NCI-H2081 (cell line): ENCODE measurements around the gene TP53RK.

Source experiments
- DNase-seq, 2 experiments: peaks; one replicate each; lab custom pipeline; 2025; lab: John Stamatoyannopoulos, UW

TP53RK gene

DNA sequence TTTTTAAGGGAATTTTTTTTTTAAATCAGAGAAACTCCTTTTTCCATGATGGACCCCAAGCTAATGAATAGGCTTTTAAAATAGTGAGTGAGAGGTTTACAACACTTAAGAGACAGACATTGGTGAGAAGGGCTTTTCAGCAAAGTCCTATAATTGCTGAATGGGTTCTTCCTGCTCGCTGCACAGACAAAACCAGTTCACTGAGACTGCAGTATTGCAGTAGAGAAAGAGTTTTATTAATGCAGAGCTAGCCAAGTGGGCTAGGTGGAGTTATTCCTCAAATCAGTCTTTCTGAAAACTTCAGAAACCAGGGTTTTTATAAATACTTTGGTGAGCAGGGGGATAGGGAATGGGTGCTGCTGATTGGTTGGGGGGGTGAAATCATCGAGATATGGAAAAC is 17.0 kb upstream of the TP53RK start:
- no peak for DNase-seq

DNA sequence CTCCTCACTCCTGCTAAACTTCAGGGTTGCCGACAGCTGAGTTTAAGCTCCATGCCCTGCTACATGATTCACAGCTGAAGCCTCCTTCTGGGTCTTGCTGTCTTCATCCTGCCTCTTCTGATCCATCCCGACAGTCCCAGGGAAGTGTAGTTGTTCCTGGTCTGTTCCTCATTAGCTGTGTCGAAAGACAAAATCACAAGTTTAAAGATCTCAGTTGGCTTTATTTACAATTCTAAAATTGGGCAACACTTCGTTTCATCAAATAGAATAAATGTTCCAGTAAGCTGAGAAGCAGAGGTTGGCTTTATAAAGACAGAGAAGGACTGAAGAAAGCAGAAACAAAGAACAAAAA is 16.1 kb upstream of the TP53RK start:
- no peak for DNase-seq

DNA sequence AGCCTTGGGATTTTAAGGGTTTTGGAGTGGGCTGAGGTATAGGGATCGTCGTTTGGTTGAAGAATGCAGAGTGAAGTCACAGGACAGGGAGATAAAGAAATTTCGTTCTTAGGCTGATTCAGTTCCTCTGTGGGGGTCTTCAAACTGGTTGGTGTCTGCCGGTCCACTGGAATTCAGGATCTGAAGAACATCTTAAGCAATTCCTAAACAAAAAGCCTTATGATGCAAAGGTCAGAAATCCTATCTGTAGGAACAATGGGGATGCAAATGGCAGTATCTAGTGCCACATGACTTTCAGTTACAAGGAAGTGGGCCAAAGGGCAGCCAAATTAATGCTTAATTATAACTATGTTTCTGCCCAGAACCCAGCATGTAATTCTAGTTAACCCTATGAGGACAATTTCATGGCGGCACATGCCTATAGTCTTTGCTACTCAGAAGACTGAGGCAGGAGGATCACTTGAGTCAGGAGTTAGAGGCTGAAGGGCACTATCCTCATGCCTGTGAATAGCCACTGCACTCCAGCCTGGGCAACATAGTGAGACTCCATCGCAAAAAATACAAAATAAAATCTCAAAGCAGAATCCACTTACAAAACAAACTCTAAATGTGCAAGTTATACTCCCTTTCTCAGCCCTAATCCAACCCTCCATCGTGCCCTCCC is 15.6 kb upstream of the TP53RK start:
- DNase-seq: no peak

DNA sequence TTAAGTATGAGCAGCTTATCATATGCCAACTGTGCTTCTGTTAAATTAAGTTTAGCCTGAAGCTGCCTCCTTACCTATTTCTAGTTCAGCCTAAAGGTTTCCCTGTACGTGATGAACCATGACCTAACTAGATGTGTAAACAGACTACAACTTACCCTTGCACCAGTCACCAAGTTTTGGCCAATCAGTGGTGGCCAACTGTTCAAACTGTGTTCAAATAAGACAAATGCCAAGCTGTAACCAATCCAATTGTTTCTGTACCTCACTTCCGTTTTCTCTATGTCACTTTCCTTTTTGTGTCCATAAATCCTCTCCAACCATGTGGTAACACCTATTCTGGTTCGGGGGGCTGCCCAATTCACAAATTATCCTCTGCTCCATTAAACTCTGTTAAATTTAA is 14.2 kb upstream of the TP53RK start:
- DNase-seq: no peak

DNA sequence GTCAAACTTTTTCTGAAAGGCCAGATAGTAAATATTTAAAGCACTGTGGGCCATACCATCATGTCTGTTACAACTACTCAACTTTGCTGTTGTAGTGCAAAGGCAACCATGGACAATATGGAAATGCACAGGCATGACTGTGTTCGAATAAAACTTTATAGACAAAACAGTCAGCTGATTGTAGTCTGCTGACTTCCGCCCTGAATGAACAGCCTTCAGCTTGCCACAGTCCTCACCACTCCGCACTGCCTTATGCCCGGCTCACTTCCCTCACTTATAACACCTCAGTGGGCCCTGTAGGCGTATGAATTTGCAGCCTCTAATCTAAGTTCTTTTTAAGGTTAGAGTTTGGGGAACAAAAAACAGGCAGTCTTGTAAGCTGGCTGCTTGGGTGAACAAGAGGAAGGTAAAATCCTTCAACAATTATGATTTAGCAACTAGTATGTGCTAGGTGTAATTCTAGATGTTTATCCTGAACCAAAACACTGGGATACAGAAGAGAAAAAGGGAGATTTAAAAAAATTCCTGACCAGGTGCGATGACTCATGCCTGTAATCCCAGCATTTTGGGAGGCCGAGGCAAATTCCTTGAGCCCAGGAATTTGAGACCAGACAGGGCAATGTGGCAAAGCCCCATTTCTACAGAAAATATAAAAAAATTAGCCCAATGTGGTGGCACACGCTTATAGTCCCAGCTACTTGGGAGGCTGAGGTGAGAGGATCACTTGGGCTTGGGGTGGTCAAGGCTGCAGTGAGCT is 13.4 kb upstream of the TP53RK start:
- no peak for DNase-seq

DNA sequence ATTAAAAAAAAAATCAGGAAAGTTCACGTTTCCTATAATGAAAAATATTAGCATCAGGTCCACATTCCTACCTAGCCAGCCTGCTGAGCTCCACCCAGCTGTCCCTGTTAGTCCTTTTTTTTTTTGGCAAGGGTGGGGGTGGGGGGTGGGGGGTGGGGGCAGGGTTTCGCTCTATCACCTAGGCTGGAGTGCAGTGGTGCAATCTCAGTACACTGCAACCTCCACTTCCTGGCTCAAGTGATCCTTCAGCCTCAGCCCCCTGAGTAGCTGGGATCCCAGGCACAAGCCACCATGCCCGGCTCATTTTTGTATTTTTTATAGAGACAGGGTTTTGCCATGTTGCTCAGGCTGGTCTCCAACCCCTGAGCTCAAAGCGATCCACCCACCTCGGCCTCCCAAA is 12.7 kb upstream of the TP53RK start:
- no peak for DNase-seq

DNA sequence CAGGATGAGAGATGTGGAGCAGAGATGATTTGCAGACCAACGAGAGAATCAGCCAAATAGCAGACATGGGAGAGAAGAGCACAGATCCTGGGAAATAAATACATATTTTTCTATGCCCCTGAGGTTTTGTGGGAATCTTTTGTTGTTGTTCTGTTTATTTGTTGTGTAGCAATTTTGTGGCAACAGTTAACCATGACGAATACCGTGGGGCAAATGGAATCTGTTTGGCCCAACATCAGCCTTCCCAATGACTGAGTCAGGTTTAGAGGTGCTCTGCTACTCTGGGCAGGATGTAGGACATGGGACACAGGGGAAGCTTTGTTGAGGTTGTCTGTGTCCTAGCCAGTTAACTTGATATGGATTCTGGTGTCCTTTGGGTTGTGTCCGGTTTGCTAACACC is 12.3 kb upstream of the TP53RK start:
- no peak for DNase-seq

DNA sequence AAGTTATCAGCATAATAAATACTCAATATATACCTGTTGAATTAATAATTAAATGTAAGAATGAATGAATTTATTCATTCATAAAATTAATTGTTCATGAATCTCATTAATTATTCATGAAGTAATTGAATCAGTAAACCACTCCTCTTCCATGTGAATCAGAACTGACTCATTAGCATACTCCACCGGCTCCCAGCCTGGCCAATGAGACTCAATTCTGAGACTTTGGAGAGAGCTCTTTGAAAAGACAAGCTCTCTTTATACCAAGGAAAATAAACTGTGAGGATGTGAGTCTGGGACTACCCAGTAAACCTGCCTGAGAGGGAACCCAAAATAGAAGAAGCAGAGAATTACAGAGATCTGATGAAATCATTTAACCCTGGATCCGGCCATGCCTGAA is 11.8 kb upstream of the TP53RK start:
- DNase-seq: no peak

DNA sequence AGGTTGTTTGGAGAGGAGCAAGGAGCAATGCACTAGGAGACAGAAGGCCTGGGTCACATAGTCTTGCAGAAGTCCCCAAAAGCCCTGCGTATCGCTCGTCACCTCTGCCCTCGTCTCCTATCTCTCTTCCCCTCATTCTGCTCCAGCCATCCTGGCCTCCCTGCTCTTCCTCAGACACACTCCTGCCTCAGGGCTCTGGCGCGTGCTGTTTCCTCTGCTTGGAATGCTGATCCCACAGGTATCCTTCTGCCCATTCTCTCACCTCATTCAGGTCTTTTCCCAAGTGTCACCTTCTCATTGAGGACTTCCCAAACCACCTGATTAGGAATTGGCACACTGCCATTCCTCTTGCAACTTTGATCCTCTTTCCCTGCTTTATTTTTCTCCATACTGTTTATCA is 11.2 kb upstream of the TP53RK start:
- no peak for DNase-seq

DNA sequence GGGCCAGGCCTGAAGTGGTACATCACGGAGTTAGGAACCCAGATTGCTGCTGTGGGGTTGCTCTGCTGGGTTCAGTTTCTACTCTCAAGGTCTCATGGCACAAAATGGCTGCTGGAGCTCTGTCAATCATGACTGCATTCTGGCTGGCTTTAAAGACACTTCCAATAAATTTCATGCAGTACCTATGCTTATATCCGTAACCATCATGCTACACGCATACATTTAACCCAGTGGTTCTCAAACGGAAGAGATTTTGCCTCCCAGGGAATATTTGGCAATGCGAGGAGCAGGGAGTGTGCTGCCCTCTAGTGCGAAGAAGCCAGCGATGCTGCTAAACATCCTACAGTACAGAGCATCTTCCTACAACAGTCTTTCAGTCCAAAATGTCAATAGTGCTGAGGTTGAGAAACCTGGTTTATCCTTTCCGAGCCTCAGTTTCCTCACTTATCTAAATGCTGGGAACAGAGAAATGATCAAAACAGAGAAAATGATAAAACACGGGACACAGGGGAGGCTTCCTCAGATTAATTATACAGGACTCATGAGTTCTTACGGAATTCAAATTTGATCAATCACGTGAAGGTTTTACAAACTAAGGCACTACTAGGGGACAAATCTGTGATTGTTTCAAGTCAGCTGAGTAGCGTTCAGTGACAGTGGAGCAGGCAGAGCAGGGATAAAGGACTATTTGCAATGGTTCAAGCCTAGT is 10.6 kb upstream of the TP53RK start:
- DNase-seq: no peak

DNA sequence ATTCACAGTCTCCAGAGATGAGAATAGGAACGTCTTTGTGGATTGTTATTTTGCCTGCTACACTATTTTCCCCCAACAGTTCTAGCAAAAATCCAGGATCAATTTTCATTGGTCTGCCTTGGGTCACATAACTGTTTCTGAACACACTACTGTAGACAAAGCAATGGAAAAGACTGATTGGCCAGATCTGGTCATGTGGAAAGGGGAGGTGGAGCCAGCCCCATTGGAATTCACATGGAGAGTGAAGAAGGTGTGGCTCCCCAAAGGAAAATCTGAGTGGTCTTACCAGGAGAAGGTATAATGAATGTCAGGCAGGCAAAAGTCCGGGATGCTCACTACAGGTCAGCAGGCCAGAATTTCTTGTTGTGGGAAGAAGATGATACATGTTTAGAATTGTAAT is 9.5 kb upstream of the TP53RK start:
- DNase-seq: no peak

DNA sequence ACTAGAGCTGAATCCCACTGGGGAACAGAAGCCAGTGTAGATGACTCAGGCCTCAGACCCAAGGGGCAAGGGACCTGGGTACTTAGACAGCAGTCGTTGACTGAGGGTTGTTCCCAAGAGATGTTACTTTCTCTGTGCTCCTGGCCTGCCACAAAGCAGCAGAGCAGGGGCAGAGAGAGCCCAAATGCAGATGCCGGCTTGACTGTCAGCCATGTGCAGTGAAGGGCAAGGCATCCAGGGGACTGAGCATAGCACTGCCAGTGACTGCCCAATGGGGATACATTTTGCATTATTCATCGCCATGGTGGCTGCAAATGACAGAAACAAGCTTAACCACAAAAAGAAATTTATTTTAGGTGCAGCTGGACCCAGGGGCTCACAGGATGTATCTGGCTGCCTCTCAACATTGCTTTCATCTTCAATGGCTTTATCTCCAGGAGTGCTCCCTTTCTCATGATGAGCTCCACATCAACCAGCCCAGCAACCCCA is 7.6 kb upstream of the TP53RK start:
- DNase-seq: no peak

DNA sequence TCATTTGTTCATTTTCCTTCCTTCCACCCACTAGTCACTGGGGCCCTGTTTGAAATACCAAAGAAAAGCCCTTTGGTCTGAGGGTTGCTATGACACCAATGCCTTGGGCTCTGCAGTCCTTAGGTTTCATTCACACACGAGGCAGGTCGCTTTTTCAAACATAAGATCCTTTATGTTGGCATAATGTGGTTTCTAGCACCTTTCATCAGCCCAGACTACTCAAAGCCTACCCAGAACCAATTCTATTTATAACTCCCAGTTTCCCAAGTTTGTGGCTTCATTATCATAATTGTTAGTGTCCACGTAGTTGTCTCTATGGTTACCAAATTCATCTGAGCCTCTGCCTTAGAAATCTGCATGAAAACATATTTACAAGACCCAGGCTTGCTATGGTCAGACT is 6.6 kb upstream of the TP53RK start:
- DNase-seq: no peak

DNA sequence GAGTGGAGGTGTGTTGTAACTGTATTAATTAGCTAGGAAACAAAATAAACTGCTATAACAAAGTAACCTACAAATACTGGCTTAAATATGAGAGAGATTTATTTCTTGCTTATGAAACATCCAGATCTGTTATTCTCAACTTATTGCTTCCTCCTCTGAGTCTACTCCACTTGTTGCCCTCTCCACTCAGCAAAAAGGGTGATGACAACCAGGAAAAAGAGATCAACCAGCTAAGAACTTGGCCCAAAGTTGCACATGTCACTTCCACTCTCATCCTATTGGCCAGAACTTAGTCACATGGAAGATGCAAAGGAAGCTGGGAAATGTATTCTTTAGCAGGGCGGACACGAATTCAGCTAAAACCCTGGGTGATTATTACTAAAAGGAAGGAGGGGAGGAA is 5.2 kb upstream of the TP53RK start:
- no peak for DNase-seq

DNA sequence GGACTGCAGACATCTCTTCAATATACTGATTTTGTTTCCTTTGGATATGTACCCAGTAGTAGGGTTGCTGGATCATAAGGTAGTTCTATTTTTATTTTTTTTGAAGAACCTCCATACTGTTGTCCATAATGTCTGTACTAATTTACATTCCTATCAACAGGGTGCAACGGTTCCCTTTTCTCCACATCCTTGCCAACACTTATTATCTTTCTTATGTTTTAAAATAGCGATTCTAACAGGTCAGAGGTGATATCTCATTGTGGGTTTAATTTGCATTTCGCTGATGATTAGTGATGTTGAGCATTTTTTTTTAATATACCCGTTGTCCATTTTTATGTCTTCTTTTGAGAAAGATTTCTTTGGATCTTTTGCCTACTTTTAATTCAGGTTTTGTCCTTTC is 2.0 kb upstream of the TP53RK start:
- DNase-seq: no peak

DNA sequence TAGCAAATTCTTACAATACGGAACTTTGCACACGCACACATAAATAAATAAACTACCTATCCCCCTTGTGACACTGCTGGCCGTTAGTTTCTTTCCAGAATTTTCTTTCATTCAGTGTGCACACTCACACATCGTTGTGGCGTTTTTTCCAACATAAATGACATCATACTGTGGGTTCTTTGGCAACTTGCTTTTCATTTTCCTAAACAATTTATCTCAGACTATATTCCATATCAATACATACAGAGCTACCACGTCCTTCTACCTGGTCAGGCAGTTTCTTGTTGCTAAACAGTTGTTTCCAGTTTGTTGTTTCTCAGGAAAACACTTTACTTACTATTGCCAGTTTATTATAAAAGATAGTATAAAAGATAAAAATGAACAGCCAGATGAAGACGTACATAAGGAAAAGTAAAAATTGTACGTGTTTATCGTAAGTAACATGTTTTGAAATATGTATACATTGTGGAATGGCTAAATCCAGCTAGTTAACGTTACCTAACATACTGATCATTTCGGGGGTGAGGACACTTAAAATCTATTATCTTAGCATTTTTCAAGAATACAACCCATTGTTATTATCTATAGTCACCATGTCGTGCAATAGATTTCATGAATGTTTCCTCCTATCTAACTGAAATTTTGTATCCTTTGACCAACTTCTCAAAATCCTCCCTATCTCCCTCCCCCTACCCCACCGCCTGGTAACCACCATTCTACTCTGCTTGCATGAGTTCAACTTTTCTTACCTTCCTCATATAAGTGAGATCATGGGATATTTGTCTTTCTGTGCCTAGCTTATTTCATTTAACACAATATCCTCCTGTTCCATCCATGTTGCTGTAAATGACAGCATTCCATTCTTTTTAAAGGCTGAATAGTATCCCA is 1.2 kb upstream of the TP53RK start:
- DNase-seq: no peak

DNA sequence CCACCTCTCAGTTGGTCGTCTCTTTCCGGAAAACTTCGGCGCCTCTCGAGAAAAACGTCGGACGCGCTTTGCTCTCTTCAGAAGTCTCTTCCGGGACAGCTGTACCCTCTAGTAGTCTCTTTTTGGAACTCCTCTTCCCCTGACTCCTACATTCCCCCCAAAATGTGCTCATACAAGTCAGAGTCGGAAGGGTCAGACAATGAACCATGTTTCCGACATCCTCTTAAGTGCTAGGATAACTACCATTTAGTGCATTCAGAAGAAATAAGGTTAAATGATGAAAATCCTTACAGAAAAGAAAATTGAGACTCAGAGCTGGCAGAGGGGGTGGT is 476 bp upstream of the TP53RK start:
- DNase-seq: no peak

DNA sequence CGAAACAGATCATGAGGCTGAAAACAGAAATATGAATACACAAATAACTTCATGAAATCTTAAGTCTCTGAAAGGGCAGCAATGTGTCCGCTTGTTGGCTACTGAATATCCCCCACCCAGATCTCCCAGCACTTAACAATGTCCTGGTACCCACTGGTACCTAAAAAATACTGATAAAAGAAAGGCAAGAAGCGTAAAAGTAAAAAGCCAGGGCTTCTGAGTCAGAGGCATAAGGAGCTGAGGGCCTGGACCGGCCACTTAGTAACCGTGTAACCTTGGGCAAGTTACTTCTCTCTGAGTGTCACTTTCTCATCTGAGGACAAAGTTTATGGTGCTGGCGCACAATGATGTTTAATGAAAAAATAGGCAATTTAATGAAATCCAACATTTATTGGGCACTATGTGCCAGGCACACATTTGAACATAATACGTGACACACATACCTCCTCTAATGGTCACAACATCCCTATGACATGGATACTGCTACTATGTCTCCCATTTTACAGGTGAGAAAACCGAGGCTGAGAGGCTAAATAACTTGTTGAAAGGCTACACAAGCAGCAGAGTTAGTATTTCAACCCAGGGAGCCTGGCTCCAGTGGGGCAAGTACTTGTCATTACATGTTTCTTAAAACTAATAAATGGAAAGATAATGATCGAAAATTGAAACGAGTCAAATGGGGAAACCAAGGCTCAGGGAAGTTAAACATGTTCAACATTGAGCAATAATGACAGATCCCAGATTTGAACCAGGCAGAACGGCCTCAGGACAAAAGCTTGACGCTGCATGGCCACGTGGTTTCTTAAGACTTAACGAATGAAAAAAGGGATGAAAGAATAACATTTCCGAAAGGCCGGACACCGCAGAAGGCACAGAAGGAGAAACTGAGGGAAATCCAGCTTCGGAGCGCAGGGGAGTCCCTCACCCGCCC is 828 bp downstream of the TP53RK start:
- peak; percentile 5 to 38 for DNase-seq

DNA sequence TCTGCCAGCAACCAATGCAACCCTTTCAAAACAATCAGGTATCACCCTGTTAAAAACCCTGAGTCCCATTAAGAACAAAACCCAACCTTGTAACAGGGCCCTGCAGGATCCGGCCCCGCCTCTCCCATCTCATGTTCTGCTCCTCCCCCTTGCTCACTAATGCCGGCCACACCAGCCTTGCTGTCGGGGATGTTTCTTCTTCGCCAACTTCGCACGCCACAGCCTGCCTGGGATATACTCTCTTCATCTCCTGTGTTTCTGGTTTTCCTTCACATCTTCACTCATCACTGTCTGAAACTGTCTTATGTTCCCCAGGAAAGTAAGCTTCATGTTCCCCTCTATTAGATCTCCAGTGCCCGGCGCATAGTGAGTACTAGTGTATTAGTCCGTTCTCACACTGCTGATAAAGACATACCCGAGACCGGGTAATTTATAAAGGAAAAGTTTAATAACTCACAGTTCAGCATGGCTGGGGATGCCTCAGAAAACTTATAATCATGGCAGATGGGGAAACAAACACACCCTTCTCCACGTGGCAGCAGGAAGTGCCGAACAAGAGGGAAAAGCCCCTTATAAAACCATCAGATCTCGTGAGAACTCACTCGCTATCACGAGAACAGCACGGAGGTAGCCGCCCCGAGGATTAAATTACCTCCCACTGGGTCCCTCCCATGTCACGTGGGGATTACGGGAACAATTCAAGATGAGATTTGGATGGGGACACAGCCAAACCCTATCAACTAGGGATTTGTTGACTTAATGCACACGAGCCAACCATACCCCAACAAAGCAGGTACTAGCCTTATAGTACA is 5.1 kb downstream of the TP53RK start:
- DNase-seq: no peak

DNA sequence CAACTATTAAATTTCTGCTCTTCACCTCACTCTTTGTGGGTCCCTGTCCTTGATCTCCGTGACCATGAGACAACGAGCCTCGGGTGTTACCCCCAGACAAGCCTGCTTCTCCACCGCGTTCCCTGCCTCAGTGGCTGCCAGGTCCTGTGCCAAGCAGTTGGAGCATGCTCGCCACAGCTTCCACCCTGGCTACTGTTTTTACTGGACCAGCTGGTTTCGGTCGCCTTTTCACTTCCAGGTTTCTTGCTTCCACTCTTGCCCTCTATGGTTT is 5.6 kb downstream of the TP53RK start:
- DNase-seq: no peak
